OCI-LY7 (cell line): ENCODE measurements around the gene ANGPT4.

Experiments
- EZH2phosphoT487 ChIP-seq: fragments of 200-600 bp; sonication (generic); IDR thresholded peaks from 2 replicates; pipeline ENCODE4 v1.6.1; 2018; ENCODE audit warnings: low read depth, borderline replicate concordance, mild to moderate bottlenecking, mixed run types, antibody characterized with exemption, low read length, moderate library complexity, mixed read lengths
- TF ChIP-seq, protein P1 (sequence below): fragments of 200-600 bp; sonication (generic); conservative IDR thresholded peaks from 2 replicates; pipeline ENCODE4 v1.5.1; 2014; ENCODE audit warnings: mild to moderate bottlenecking, antibody characterized with exemption, low read length, moderate library complexity, mixed read lengths

DNA sequence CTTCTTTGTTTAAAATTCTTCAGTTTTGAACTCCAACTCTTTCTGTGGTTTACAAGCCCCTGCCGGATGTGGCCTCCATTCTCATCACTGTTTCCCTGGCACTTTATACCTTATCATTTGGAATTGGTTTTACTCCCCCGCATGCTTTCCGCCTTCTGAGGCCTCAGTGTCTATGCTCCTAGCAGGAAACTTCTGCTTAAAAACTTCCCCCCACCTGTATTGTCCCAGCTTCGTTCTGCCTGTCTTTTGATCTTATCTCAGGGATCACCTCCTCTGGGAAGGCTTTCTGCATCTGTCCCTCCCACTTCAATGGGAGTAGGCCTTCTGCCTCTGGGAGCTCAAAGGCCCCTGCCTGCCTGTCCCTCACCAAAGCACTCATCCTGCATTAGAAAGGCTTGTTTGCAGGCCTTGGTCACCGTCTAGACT is 3.4 kb upstream of the ANGPT4 start:
- TF ChIP-seq, protein P1, sequence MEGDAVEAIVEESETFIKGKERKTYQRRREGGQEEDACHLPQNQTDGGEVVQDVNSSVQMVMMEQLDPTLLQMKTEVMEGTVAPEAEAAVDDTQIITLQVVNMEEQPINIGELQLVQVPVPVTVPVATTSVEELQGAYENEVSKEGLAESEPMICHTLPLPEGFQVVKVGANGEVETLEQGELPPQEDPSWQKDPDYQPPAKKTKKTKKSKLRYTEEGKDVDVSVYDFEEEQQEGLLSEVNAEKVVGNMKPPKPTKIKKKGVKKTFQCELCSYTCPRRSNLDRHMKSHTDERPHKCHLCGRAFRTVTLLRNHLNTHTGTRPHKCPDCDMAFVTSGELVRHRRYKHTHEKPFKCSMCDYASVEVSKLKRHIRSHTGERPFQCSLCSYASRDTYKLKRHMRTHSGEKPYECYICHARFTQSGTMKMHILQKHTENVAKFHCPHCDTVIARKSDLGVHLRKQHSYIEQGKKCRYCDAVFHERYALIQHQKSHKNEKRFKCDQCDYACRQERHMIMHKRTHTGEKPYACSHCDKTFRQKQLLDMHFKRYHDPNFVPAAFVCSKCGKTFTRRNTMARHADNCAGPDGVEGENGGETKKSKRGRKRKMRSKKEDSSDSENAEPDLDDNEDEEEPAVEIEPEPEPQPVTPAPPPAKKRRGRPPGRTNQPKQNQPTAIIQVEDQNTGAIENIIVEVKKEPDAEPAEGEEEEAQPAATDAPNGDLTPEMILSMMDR: no peak
- no peak for TF ChIP-seq EZH2phosphoT487
